Measurements from ENCODE around the gene CHRNA4.

Gene CHRNA4

GRCh38 chr20:63331741-63332400 lies 29.3 kb downstream of the CHRNA4 start:
- DNase-seq, result no peak

DNA sequence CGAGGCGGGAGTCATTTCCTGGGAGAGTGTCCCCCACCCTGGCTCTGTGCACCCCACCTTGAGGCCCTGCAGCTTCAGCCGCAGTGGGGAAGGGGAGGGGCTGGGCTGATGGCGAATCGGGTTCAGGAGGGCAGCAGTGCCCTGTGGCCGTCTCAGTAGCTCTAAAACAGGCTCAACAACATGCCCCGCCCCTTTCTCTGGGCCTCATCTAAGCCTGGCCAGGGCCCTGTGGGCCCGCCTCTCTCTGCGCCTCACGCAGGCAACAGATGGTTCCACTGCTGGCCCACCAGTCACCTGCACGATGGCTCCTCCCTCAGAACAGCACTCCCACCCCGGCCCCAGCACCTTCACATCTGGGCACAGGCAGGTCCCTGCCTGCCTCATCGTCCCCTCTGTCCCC lies 30.2 kb downstream of the CHRNA4 start:
- no peak for DNase-seq

DNA sequence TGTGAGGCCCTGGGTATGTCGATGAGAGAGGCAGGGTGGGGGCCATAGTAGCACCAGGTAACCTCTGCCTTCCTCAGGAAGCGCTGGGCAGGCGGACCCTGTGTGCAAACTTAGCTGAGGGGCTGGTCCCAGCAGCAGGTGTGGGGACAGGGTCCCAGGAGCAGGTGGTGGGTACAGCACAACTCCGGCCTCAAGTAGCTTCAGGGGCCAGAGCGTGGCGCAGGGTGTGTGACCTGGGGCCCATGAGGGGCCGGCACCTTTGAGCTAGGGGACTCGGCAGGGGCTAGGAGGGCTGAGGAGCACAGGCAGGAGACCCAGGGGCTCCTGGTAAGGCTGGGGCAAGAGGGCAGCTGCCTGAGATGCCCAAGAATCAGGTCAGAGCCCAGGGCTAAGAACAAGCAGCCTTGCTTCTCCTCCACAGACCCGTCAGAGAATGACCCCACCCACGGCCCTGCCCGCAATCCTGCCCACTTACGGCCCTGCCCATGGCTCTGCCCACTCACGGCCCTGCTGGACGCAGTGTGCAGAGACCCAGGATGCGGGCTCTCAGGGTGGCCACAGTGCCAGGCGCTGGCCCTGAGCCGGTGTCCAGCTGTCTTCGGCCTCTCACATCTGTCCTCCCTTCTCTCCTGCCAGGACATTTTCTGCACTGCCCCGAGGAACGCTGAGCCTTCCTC lies 30.9 kb downstream of the CHRNA4 start:
- DNase-seq, result no peak

DNA sequence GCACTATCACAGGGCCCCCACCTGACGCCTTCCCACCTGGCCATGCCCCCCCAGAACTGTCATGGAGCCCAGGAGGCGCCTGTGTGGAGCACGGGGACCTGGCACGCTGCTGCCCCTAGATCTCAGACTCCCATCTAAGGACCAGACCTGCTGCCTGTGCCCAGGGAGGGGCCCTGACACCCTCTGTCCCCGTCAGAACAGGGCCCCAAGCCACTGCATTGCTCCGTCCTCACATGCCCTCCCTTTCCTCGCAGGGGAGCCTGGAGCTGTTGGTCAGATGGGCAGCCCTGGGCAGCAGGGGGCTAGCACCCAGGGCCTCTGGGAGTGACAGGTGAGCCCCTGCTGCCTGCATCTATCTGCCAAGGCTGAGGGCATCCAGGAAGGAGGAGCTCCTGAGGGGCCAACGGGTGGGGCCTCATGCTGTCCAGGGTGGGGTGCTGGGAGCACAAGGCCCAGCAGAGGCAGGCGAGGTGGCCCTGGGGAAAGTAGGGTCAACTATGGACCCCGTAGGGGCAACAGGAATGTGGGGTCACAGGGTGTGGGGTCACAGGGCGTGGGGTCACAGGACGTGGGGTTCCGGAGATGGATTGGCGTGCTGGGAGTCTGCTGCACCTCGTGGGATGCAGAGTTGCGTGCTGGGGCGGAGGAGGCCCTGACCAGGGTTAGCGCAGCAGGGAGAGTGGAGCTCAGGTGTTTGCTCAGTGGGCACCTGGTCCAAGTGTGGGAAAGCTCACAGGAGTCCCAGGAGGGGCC lies 31.6 kb downstream of the CHRNA4 start:
- DNase-seq, result no peak

GRCh38 chr20:63328718-63329275 lies 32.4 kb downstream of the CHRNA4 start:
- DNase-seq, result no peak

- DNase-seq, result no peak
Measured at GRCh38 chr20:63328026-63328700, 33.0 kb downstream of the CHRNA4 start.

- no peak for DNase-seq
Measured at GRCh38 chr20:63327231-63327745, 33.9 kb downstream of the CHRNA4 start.

DNA sequence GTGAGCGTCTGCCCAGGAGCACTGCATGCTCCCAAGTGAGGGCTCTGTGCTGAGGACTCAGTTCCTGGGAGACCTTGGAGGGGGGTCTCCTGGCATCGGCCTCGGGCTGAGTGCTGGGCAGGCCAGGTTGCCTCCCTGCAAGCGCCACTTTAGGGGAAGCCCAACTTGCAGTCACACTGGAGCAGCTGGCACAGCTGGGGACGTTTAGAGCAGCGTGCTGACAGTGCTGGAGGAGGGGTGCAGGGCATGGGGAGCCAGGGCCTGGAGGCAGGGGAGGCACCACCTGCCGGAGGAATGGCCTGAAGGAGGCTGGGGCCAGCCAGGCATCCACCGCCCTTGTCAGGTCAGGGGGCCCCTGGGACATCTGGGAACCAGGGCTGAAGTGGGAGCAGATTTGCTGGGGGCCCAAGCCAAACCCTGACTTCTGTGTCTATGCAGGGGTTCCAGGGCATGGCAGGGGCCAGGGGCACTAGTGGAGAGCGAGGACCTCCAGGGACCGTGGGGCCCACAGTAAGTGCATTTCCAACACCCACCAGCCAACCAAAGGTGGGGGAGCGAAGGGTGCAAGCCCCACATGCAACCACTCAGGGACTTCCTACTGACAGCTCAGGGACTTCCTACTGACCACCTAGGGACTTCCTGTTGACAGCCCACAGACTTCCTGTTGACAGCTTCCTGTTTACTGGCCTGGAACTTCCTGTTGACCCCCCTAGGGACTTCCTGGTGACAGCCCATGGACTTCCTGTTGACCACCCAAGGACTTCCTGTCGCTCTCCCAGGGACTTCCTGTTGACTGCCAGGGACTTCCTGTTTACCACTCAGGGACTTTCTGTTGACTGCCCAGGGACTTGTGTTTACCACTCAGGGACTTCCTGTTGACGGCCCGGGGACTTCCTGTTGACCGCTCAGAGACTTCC lies 34.6 kb downstream of the CHRNA4 start:
- DNase-seq, result peak; percentile 22

- DNase-seq, result no peak
Measured at GRCh38 chr20:63325554-63326313, 35.4 kb downstream of the CHRNA4 start.

DNA sequence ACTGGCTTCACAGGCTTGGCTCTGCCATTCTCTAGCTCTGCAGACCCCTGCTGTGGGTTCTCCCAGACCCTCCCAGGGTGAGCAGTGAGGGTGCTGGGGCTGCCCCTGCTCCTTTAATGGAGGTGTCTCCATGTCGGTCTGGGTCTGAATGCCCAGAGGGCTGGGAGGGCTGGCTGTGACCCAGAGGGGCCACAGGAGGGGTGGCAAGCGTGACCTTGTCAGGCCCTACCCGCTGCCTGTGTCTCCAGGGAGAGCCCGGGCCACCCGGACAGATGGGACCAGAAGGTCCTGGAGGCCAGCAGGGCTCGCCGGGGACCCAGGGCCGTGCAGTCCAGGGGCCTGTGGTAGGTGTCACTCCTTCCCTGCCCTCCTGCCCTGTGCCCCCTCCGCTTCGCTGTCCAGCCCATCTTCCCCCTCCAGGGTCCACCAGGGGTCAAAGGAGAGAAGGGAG lies 36.1 kb downstream of the CHRNA4 start:
- DNase-seq, result no peak

DNA sequence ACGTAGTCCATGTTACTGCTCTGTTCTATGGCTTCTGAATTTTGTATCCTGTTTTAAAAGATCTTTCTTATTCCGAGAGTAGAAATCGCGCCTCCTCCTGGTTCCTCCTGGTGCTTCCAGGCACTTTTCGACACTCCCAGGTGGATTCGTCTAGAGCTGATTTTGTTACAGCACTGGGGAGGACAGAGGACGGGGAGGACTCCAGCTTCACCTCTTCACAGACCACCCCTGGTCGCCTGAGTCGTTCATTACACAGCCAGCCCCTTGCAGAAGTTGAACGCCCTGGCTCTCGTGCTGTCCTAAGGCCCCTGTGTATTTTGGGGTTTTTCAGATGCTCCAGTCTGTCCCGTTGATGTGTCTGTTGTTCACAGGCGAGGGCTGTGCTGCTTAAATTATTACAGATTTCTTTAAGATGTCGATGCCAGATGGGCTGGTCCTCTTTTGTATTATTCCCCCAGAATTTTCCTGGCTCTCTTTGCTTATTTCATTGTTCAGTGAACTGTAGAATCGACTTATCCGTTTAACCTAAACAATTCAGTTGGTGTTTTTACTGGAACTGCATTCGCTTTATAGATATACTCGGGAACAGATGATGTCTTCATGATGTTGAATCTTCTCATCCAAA lies 37.7 kb downstream of the CHRNA4 start:
- no peak for DNase-seq

DNA sequence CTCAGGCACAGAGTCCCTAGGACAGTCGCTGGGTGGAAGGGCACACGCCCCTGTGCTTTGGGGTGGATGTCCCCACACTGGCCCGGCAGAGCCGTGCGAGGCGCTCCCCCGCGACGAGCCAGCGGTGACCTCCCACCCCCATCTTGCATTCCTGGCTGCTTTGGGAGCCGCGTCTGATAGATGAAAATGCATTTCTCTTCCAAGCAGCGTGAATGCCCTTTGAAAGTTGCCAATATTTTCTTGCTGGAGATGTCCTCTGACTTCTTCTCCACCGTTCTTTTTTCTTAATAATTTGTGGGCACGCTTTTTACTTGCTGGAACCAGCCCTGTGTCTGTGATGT lies 38.2 kb downstream of the CHRNA4 start:
- DNase-seq, result no peak

DNA sequence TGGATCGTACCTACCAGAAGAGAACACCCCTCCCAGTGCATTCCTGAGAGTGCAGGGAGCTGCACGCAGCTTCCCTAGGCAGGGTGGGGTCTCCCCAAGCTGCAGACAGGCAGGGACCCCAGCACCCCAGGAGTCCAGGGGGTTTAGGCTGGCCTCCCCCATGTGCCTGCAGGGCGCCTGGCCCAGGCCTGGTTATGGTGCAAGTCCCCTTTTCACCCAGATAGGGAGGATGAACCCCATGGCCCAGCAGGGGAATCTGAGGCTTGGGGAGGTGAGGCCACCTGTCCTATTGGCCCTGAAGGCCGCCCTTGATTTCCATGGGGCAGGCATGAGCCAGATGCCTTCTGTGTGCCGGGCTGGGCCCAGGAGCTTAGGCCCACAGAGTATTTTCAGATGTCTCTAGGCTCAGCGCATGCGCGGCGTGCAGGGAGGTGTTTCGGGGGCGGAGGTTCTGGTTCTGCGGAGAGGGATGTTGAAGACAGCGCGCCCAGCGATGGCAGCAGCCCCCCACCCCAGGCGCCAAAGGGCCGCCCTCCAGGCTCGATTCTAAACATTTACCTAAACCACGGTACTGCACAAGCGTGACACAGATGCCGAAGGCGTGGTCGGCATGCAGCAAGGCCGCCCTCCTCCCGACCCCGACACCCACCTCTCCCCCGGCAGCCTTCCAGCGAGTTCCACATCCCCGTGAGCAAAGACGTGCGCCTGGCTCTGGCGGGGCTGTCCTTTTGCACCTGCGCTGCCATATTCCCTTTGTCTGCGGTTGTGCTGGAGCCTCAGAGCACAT lies 38.8 kb downstream of the CHRNA4 start:
- no peak for DNase-seq

DNA sequence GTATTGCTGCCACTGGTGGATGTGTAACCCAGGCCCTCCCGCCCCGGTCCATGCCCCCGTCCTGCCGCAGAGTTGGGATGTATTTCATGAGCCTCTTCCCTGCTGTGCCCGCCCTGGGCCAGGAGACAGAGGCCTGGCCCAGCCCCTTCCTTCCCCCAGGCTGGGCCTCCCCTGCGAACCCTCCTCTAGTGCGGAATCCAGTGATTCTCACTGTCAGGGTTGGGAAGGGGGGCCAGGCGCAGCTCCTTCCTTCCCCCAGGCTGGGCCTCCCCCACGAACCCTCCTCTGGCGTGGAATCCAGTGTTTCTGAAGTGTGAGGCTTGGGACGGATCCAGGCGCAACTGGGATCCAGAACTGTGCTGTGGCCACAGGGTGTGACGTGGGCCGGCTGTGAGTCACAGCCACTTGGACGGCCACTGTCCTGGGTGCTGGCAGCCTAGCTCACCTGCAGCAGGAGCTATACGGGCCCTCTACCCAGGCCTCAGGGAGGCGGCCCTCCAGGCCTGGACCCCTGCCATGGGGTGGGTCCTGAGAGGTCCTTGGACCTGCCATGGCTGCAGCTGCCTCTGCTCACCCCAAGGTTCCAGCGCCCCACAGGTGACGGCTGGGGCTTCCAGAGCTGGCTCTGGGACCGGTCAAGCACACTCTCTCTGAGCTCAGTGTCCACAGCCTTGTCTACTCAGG lies 39.9 kb downstream of the CHRNA4 start:
- no peak for DNase-seq

DNA sequence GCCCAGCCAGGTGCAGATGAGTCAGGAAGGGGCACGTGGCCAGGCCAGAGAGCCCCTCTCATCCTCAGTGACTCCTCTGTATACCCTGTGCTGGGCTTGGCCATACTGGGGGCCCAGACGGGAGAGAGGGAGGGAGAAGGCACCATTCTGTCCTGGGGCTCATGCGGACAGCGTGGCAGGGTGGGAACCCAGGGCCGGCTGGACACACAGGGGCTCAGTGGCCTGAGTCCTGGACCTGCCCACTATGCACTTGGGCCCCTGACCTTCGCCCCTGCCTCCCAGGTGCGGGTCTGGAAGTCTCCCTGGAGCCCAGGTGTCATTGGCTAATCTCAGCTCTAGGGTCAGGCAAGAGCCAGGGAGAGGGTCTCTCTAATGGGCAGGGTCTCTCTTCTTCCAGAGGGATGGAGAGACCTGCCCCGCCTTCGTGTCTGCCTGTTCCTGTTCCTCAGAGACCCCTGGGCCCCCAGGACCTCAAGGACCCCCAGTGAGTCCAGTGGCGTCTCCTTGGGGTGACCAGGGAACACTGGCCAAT lies 40.5 kb downstream of the CHRNA4 start:
- no peak for DNase-seq

- DNase-seq, result no peak
Measured at GRCh38 chr20:63320041-63320511, 41.1 kb downstream of the CHRNA4 start.

GRCh38 chr20:63319164-63320040 lies 41.7 kb downstream of the CHRNA4 start:
- no peak for DNase-seq

Data from activated CD4-positive, alpha-beta T cell treated with anti-CD3 and anti-CD28 coated beads, Interleukin-2, amount 50 U/mL, for 16 hours (primary cell).